GM12878 (cell line): ENCODE results near the gene RFT1. TPM values are rescaled to one million over a fixed set of nuclear protein-coding genes. Genes with fewer than 3 reads are reported as not detected.

Experiments
- ATAC-seq: fragments of 200-7000 bp; cut with Tn5 transposase; 3 replicates; pipeline ENCODE4 v1.9.1; 2020; ENCODE audit warnings: mild to moderate bottlenecking, moderate library complexity
- BruUV-seq: library from RNA; stranded (reverse); fragments of 400-500 nt; replicated peaks from 2 replicates; lab custom pipeline; 2021; lab: Mats Ljungman, UMichigan
- CTCF ChIA-PET: fragments of 300-600 bp; sonication (Branson Sonifier 250); formaldehyde crosslinking; extraction: SDS; loops from one replicate; lab custom pipeline; 2021; ENCODE audit warnings: inconsistent platforms; lab: Yijun Ruan, JAX
- POLR2A ChIA-PET: fragments of 350-600 bp; formaldehyde crosslinking; extraction: SDS; loops from one replicate; lab custom pipeline; 2021; ENCODE audit warnings: inconsistent platforms; lab: Charles Lee
- RAD21 ChIA-PET: fragments of 300-600 bp; sonication (Branson Sonifier 250); formaldehyde crosslinking; loops from one replicate; lab custom pipeline; 2023; ENCODE audit warnings: antibody characterized with exemption; ENCODE audit not compliant: unreplicated experiment; lab: Charles Lee
- SMC1A ChIA-PET: fragments of 300-600 bp; sonication (Branson Sonifier 250); formaldehyde crosslinking; loops from one replicate; lab custom pipeline; 2023; ENCODE audit not compliant: unreplicated experiment, uncharacterized antibody; lab: Charles Lee
- DNase-seq: peaks from one replicate; pipeline ENCODE4 v3.0.0-alpha.2; 2011; ENCODE audit warnings: low read depth, low spot score
- FAIRE-seq: peaks from 3 replicates; lab custom pipeline; 2011; peaks lifted over from hg19 to GRCh38; lab: Jason Lieb, UNC
- H2AFZ ChIP-seq: 2 replicates; pipeline ENCODE4 v1.6.0; 2011; ENCODE audit warnings: low read depth, low read length, control low read depth; ENCODE audit not compliant: control insufficient read depth
- H3K27ac ChIP-seq: 2 replicates; pipeline ENCODE4 v1.5.1; 2011; ENCODE audit warnings: control low read depth; ENCODE audit not compliant: control insufficient read depth, insufficient read depth
- H3K27me3 ChIP-seq, 2 experiments: replicated peaks in 1 of 2; 2 replicates each; pipeline versions ENCODE4 v1.6.0 to v1.6.1; 2011; ENCODE audit warnings: low read length in 1 of 2; ENCODE audit not compliant: control insufficient read depth in 2 of 2, insufficient read depth in 2 of 2
- H3K36me3 ChIP-seq, 2 experiments: 2 replicates each; pipeline ENCODE4 v1.5.1; 2011; ENCODE audit warnings: low read length in 1 of 2; ENCODE audit not compliant: control insufficient read depth in 2 of 2, insufficient read depth in 2 of 2
- H3K4me1 ChIP-seq: 2 replicates; pipeline ENCODE4 v1.6.1; 2011; ENCODE audit warnings: mild to moderate bottlenecking, low read length, moderate library complexity, mixed read lengths; ENCODE audit not compliant: control insufficient read depth, insufficient read depth
- H3K4me2 ChIP-seq: 2 replicates; pipeline ENCODE4 v1.6.0; 2011; ENCODE audit warnings: control low read depth; ENCODE audit not compliant: control insufficient read depth, insufficient read depth
- H3K4me3 ChIP-seq: fragments of 200-600 bp; sonication (generic); 2 replicates; pipeline ENCODE4 v1.5.1; 2016
- H3K79me2 ChIP-seq: 2 replicates; pipeline ENCODE4 v1.6.0; 2011; ENCODE audit warnings: low read length; ENCODE audit not compliant: control insufficient read depth, insufficient read depth
- H3K9ac ChIP-seq: 2 replicates; pipeline ENCODE4 v1.8.0; 2011; ENCODE audit warnings: low read length, control low read depth, mixed read lengths; ENCODE audit not compliant: control insufficient read depth, insufficient read depth
- H3K9me3 ChIP-seq: replicated peaks from 3 replicates; pipeline ENCODE4 v1.5.1; 2011; ENCODE audit warnings: mild to moderate bottlenecking, low read length; ENCODE audit not compliant: control insufficient read depth, insufficient read depth
- H4K20me1 ChIP-seq: 2 replicates; pipeline ENCODE4 v1.6.0; 2011; ENCODE audit not compliant: control insufficient read depth, insufficient read depth
- CHD2 ChIP-seq: IDR thresholded peaks from 2 replicates; pipeline ENCODE4 v1.6.1; 2011; ENCODE audit warnings: low read depth, low read length, improper control_type of control experiment, borderline replicate concordance
- EZH2 ChIP-seq: IDR thresholded peaks from 2 replicates; pipeline ENCODE4 v1.6.1; 2012; ENCODE audit warnings: low read depth, mild to moderate bottlenecking, control low read depth, inconsistent platforms, low read length, borderline replicate concordance; ENCODE audit not compliant: control insufficient read depth
- NR2C2 ChIP-seq: IDR thresholded peaks from 2 replicates; pipeline ENCODE4 v1.6.1; 2011; ENCODE audit warnings: borderline replicate concordance, low read depth; ENCODE audit not compliant: control insufficient read depth, insufficient read length
- WGBS: methylation state at CpG from one replicate; pipeline ENCODE4 v1.1.6; 2016; ENCODE audit warnings: low lambda C conversion rate; ENCODE audit not compliant: insufficient replicate concordance, insufficient coverage; ENCODE audit errors: missing lambda C conversion rate; 5-methylcytosine and 5-hydroxymethylcytosine counted together
- in situ Hi-C: fragments of 300-500 bp; cut with MboI; formaldehyde crosslinking; loops from 9 replicates; pipeline ENCODE4 v1.14.3; 2018; ENCODE audit warnings: mixed read lengths
- intact Hi-C: fragments of 100-400 bp; cut with micrococcal nuclease; formaldehyde crosslinking; loops from one replicate; pipeline ENCODE4 v1.14.2; 2022; ENCODE audit not compliant: unreplicated experiment
- polyA plus RNA-seq, 11 experiments: library from polyadenylated mRNA; depleted of rRNA in 4 of 11; unstranded in 6 of 11; stranded (reverse) in 5 of 11; fragments of >200 nt; fragmentation: Nextera tagmentation in 4 of 11; fragmentation: Illumina TruSeq in 1 of 11; extraction: Ambion mirVana in 4 of 11; extraction: Trizol in 1 of 11; gene quantifications; 1 replicate in 1 of 11; 2 replicates in 10 of 11; pipeline versions ENCODE4 v1.2.1 to v1.2.3, GENCODE V29; 2011 to 2016; ENCODE audit warnings: inconsistent platforms in 2 of 11, missing spikeins in 2 of 11, low read depth in 1 of 11
- total RNA-seq, 4 experiments: library from RNA; depleted of rRNA in 3 of 4; stranded (reverse); fragments of >200 nt in 3 of 4; fragmentation: Illumina TruSeq in 1 of 4; extraction: Trizol in 1 of 4; gene quantifications; 2 replicates each; pipeline versions ENCODE4 v1.2.1 to v1.2.3, GENCODE V29; 2013 to 2021

RFT1 gene
- total and polyA plus RNA-seq, 10 of the 15 experiments (the other 5 are each of a cell fraction or from before 2014, with no cell fraction given) = 16.6 to 75.1 (median 34.5) TPM

GRCh38 chr3:53071882-53072431 lies 58.3 kb downstream of the RFT1 start:
- Histone ChIP-seq H3K4me2 (peak overlapping the region; percentile 99), H3K27ac (no peak overlapping the region), H3K27me3 (no peaks in the 10 kb centered on the region), H3K4me1 (peaks cover 9% of the 10 kb centered on the region), H2AFZ (peak overlapping the region; percentile 89; the same call in 1 of the 2 replicates), H4K20me1 (no peaks in the 10 kb centered on the region), H3K4me3 (no peak overlapping the region), H3K36me3 (no peaks in the 10 kb centered on the region; a peak in 1 of 4 replicates), H3K79me2 (no peaks in the 10 kb centered on the region), H3K9ac (no peak overlapping the region; the same call in 1 of the 2 replicates), H3K9me3 (no peaks in the 10 kb centered on the region)
- ChIA-PET RAD21 (interaction anchor here (1.8 kb wide), 1 partner anchor 13 kb away, joined by 4 read pairs; no protein-coding TSS in a partner anchor), SMC1A (interaction anchor here (0.8 to 1.5 kb wide), 10 partner anchors 8 to 329 kb away, joined by 3 to 4 read pairs (median 4); no protein-coding TSS in a partner anchor), CTCF (interaction anchor here (0.6 to 2.8 kb wide), 12 partner anchors 13 to 227 kb away, joined by 3 to 11 read pairs (median 4); no protein-coding TSS in a partner anchor), POLR2A (interaction anchor here (0.5 kb wide), 1 partner anchor 81 kb away, joined by 4 read pairs; no protein-coding TSS in a partner anchor)
- ATAC-seq (no peak), DNase-seq (no peak), FAIRE-seq (no peak)
- intact Hi-C loops (loop anchor here (1.0 to 5.0 kb wide), 4 partner anchors 138 to 330 kb away; partner anchors contain the start of gene STIMATE), in situ Hi-C loops (loop anchor here (10.0 kb wide), 1 partner anchor 227 kb away; no protein-coding TSS in a partner anchor)
- no TSS peak for BruUV-seq
- WGBS = 83% methylated on average over 11 of the region's 11 CpGs
- TF ChIP-seq NR2C2 (peak; percentile 33), CHD2 (no peak)
- TF ChIP-seq, all 136 proteins: peak for 1

DNA sequence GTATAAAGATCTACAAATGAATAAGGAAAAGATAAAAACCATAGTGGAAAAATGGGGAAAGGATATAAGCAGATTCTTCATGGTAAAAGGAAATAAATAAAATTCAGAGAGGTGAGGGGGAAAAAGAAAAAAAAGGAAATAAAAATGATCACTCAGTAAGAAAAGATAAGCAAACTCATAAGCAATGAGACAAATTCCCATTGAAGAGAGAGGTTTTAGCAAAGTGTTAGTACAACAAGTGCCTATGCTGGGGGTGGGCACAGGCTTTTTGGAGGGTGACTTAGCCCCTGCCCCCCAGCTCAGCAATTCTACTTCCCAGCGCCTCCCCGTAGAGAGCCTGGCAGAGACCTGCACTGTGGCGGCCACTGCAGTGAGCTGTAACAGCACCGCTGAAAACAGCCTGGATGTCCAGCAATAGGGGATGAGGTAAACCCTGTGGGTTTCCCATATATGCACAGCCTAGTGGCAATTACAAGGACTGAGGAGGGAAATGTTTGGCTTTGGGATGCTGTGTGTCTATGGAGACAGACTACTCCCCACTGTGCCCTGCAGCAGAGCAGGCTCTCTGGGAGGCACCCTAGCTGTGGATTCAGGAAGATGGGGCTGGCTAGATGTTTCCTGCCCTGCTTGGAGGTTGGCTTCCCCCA lies 60.7 kb downstream of the RFT1 start:
- Histone ChIP-seq H3K4me3 (no peak overlapping the region), H3K4me1 (peaks cover 9% of the 10 kb centered on the region), H3K9me3 (no peaks in the 10 kb centered on the region), H3K36me3 (no peaks in the 10 kb centered on the region; a peak in 1 of 4 replicates), H3K4me2 (no peak overlapping the region), H3K27me3 (no peaks in the 10 kb centered on the region), H3K79me2 (no peaks in the 10 kb centered on the region), H3K27ac (no peak overlapping the region), H3K9ac (no peak overlapping the region), H4K20me1 (no peaks in the 10 kb centered on the region), H2AFZ (no peak overlapping the region)
- CTCF ChIA-PET = interaction anchor here (1.2 kb wide), 1 partner anchor 127 kb away, joined by 3 read pairs; no protein-coding TSS in a partner anchor
- DNase-seq (no peak), FAIRE-seq (no peak), ATAC-seq (no peak)
- intact Hi-C loops = loop anchor here (5.0 kb wide), 1 partner anchor 172 kb away; the partner anchor contains the start of gene STIMATE
- in situ Hi-C loops = loop anchor here (10.0 kb wide), 1 partner anchor 225 kb away; no protein-coding TSS in a partner anchor
- RAD21 ChIA-PET = no interaction called here
- 79% methylated on average over 4 of the region's 4 CpGs for WGBS
- POLR2A ChIA-PET = no interaction called here
- BruUV-seq = no TSS peak
- SMC1A ChIA-PET = no interaction called here
- no peak for TF ChIP-seq EZH2
